Duodenal mucosa (tissue), 2 donors: Measurements from ENCODE around the gene CCDC97.

ENCODE experiments used
- H3K27ac ChIP-seq: one replicate; pipeline ENCODE4 v1.7.0; 2013; ENCODE audit warnings: low read depth, low read length
- H3K27me3 ChIP-seq, 2 donors: one replicate each; pipeline ENCODE4 v1.7.0; 2013; ENCODE audit warnings: low read length in 2 of 2, control low read depth in 1 of 2; ENCODE audit not compliant: insufficient read depth in 2 of 2, control insufficient read depth in 1 of 2
- H3K36me3 ChIP-seq, 2 donors: one replicate each; pipeline ENCODE4 v1.7.0; 2013; ENCODE audit warnings: low read length in 2 of 2, control low read depth in 1 of 2; ENCODE audit not compliant: insufficient read depth in 2 of 2, control insufficient read depth in 1 of 2
- H3K4me1 ChIP-seq, 2 donors: one replicate each; pipeline ENCODE4 v1.7.0; 2013; ENCODE audit warnings: low read length in 2 of 2, control low read depth in 1 of 2; ENCODE audit not compliant: insufficient read depth in 2 of 2, control insufficient read depth in 1 of 2
- H3K4me3 ChIP-seq, 2 donors: one replicate each; pipeline ENCODE4 v1.7.0; 2013; ENCODE audit warnings: low read length in 2 of 2, low read depth in 1 of 2
- H3K9ac ChIP-seq, 2 donors: one replicate each; pipeline ENCODE4 v1.7.0; 2013; ENCODE audit warnings: low read length in 2 of 2, low read depth in 1 of 2
- H3K9me3 ChIP-seq, 2 donors: one replicate each; pipeline ENCODE4 v1.7.0; 2013; ENCODE audit warnings: low read length in 2 of 2, control low read depth in 1 of 2; ENCODE audit not compliant: control insufficient read depth in 1 of 2

CCDC97 gene

DNA sequence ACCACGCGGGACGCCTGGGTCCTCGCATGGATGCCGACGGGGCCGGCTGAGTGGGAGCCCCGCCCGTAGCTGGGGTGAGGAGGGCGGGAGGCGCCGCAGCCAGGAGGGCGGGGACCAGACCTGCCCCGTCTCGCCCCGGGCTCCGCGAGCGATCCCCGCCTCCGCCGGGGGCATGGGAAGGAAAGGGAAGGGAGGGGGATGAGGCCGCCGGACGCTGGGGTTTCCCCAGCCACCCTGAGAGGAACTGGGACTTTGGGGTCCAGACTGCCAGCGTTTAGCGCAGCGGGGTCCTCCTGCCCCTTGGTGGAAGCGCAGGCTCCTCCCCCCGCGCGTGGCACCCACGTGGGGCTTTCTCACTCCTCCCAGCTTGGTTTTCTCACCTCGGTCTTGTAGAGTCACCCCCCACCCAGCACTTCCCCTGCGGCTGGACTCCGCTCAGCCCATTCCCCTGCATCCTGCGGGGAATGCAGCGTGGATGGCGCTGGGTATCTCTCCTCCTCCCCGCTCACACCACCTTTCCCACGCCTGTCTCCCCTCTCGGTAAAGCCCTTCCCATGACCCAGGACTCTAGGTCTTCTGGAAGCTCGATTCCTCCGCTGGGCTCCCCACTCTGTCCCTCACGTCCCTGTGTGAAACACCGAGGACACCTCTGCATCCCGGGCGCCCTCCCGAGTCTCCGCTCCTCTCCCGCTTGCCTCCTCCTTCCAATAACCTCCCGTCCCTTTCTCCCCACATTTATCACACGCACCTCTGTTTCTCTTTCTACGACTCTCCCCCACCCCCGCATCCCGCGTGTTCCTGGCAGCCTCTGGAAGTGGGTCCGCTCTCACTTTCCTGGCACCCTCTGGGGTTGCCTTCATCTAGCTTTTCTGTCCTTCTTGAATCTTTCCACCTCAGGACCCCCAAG lies 41.6 kb downstream of the CCDC97 start:
- H3K9me3 ChIP-seq, result no peaks in the 10 kb centered on the region
- H3K4me1 ChIP-seq, result peaks cover 7 to 45% of the 10 kb centered on the region in 2 donors
- H3K36me3 ChIP-seq, result peaks cover 0 to 4% of the 10 kb centered on the region in 2 donors
- H3K27me3 ChIP-seq, result peaks cover 4 to 25% of the 10 kb centered on the region in 2 donors
- H3K9ac ChIP-seq, result peak overlapping the region; percentile 61 to 74
- peak overlapping the region; percentile 41 for H3K27ac ChIP-seq
- peak overlapping the region; percentile 69 to 84 for H3K4me3 ChIP-seq

DNA sequence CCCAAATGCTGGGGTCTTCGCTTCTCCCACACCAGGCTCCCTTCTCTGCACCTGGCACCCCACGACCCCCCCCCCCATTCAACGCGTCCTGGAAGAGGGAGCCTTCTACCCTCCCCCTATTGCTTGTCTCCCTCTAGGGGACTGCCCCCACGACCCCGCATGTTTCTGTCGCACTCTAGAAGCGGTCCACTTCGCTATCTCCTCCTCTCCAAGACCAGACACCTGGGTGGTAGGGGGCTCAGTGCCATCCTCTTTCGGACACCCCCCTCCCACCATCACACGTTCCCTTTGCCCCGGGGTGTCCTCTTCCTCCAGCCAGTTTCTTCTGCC lies 42.3 kb downstream of the CCDC97 start:
- no peaks in the 10 kb centered on the region for H3K9me3 ChIP-seq
- H3K27ac ChIP-seq, result no peak overlapping the region
- peak overlapping the region; percentile 61 to 74 for H3K9ac ChIP-seq
- peak overlapping the region; percentile 69 to 84 for H3K4me3 ChIP-seq
- peaks cover 4 to 25% of the 10 kb centered on the region in 2 donors for H3K27me3 ChIP-seq
- H3K4me1 ChIP-seq, result peaks cover 7 to 45% of the 10 kb centered on the region in 2 donors
- H3K36me3 ChIP-seq, result peaks cover 0 to 4% of the 10 kb centered on the region in 2 donors

DNA sequence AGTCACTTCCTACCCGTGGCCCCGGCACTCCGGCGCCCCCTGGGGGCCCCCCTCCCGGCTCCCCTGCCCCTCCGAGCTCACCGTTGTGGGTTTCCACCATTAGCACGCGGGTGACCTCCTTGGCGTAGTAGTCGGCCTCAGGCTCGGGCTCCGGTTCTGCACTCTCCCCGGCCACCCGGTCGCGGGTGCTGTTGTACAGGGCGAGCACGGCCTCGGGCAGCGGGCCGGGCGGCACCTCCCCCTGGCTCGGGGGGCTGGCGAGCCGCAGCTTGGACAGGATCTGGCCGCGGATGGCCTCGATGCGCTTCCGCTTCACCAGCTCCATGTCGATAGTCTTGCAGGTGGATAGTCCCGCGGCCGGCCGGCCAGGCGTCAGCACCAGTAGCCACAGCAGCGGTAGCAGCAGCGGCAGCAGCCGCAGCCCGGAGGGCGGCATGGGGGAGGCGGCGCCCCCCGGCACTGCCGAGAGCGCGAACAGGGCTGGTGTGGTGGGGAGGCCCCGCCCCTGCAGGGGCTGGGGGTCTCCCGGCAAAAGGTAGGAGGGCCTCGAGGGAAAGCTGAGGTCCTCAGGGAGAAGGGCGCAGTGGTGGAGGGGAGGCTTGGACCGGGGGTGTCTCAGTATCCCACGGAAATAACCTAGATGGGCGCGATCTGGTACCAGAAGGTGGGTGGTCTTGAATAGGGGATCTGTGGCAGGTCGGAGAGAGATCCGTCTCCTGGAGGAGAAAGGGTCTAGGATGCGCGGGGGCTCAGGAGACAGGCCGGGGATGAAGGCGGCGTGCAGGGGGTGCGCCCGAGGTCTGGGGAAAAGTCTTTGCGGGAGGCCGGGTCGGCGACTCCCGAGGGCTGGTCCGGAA lies 42.9 kb downstream of the CCDC97 start:
- H3K27me3 ChIP-seq, result peaks cover 4 to 25% of the 10 kb centered on the region in 2 donors
- H3K36me3 ChIP-seq, result peaks cover 0 to 4% of the 10 kb centered on the region in 2 donors
- H3K4me1 ChIP-seq, result peaks cover 7 to 48% of the 10 kb centered on the region in 2 donors
- no peaks in the 10 kb centered on the region for H3K9me3 ChIP-seq
- H3K4me3 ChIP-seq, result peak overlapping the region; percentile 69 to 84
- H3K27ac ChIP-seq, result peak overlapping the region; percentile 67
- peak overlapping the region; percentile 70 to 74 for H3K9ac ChIP-seq

DNA sequence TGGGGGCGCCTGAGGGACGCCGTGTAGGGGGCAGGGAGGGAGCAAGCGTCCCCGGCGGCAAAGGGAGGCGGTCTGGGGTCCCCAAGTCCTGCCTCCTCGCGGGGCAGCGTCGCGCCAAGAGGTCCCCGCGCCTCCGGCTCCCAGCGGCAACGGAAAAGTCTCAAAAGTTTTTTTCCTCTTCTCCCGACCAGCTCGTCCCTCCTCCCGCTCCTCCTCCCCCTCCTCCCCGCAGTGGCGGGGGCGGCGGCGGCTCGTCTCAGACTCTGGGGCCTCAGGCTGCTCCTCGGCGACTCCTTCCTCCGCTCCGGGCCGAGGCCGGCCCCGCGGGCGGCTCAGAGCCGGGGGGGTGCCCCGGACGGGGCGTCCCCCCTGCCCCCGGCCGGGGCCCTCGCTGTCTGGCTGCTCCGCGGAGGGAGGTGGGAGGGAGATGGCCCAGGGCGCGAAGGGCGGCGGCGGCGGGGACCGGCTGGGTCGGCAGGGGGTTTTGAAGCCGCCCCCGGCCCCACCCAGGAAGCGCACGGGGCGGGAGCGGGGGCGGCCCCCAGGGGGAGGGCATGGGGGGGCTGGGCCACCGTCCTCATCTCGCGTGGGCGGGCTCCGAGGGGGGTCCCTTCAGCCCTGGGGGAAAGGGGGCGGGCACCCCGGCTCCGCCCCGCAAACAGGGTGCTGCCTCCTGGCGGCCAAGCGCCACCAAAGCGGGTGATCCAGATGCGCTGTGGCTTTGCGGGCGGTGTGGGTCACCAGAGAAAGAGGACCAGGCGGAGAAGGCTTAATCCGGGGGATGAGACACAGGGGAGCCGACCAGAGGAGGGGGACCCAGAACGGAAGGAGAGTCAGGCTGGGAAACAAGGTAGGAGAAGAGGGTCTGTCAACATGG lies 43.7 kb downstream of the CCDC97 start, which contains the start of gene TGFB1:
TSS of gene TGFB1 (minus strand) at position 457 of the 877 bp plus-strand sequence. CDS start 878 bp downstream, outside the sequence.
- Histone ChIP-seq H3K9me3 (no peaks in the 10 kb centered on the region), H3K36me3 (no peaks in the 10 kb centered on the region), H3K27ac (peak within 1 kb of the TSS; percentile 67), H3K4me3 (peak within 1 kb of the TSS; percentile 69 to 84), H3K9ac (peak within 1 kb of the TSS; percentile 70 to 74), H3K27me3 (peaks cover 4 to 25% of the 10 kb centered on the region in 2 donors), H3K4me1 (peaks cover 7 to 47% of the 10 kb centered on the region in 2 donors)

DNA sequence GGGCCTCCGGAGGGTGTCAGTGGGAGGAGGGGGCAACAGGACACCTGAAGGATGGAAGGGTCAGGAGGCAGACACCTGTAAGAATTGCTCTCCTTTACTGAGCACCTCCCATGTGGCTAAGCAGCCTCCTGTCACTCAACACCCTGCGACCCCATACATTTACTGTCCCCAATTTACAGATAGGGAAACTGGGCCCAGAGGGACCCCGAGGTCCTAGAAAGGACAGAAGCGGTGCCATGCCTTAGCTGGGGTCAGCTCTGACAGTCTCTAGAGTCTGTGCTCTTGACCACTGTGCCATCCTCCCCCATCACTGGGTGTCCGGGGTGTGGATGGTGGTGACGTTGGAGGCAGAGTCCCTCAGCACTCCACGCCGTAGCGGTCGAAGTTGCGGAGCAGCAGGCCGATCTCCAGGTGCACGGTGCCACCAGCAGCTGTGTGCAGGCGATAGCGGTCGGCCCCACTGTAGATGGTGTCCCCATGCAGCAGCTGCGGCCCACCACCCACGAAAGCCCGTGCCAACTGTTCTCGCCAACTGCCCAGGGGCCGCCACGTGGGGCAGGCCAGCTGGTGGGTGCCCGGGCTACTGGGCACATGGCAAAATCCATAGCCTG lies 44.5 kb downstream of the CCDC97 start:
- H3K36me3 ChIP-seq, result no peaks in the 10 kb centered on the region
- H3K27ac ChIP-seq, result no peak overlapping the region
- H3K4me1 ChIP-seq, result peaks cover 7 to 40% of the 10 kb centered on the region in 2 donors
- peak overlapping the region; percentile 6 to 44 for H3K4me3 ChIP-seq
- peaks cover 4 to 25% of the 10 kb centered on the region in 2 donors for H3K27me3 ChIP-seq
- no peaks in the 10 kb centered on the region for H3K9me3 ChIP-seq
- no peak overlapping the region for H3K9ac ChIP-seq

DNA sequence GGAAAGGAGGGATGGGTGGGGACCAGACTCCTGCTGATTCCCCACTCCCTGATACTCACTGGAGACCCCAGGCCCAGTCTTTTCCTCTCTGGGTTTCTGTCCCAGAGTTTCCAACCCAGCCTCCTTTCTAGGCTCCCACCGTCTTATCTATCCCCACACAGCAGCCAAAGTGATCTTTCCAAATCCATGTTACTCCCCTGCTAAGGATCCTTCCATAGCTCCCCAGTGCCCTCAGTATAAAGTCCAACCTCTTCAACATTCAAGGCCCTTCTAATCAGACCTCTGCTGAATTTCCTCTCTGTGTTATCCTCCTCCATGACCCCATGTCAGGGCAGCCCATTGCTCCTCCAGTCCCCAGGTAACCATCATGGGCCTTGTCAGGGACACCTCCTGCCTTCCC lies 45.1 kb downstream of the CCDC97 start:
- no peak overlapping the region for H3K27ac ChIP-seq
- peaks cover 4 to 23% of the 10 kb centered on the region in 2 donors for H3K27me3 ChIP-seq
- peaks cover 7 to 34% of the 10 kb centered on the region in 2 donors for H3K4me1 ChIP-seq
- no peaks in the 10 kb centered on the region for H3K36me3 ChIP-seq
- H3K9me3 ChIP-seq, result no peaks in the 10 kb centered on the region
- H3K4me3 ChIP-seq, result no peak overlapping the region
- no peak overlapping the region for H3K9ac ChIP-seq

DNA sequence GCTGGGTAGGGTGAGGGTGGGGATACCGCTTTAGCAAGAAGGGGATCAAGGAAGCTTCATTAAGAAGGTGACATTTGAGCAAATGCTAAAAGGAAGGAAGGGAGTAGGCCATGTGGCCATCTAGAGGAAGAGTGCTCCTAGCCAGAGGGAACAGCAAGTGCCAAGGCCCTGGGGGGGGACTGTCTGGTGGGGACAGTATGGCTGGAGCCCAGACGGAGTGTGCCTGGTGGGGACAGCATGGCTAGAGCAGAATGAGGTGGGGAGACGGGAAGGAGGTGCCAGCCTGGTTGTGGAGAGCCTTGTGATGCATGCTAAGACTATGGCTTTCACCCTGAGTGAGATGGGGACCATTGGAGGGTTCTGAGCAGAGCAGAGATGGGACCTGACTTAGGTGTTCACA lies 45.8 kb downstream of the CCDC97 start:
- Histone ChIP-seq H3K9me3 (no peaks in the 10 kb centered on the region), H3K9ac (no peak overlapping the region), H3K4me1 (peaks cover 3 to 31% of the 10 kb centered on the region in 2 donors), H3K36me3 (no peaks in the 10 kb centered on the region), H3K27me3 (peaks cover under 1 to 18% of the 10 kb centered on the region in 2 donors), H3K4me3 (no peak overlapping the region), H3K27ac (no peak overlapping the region)

DNA sequence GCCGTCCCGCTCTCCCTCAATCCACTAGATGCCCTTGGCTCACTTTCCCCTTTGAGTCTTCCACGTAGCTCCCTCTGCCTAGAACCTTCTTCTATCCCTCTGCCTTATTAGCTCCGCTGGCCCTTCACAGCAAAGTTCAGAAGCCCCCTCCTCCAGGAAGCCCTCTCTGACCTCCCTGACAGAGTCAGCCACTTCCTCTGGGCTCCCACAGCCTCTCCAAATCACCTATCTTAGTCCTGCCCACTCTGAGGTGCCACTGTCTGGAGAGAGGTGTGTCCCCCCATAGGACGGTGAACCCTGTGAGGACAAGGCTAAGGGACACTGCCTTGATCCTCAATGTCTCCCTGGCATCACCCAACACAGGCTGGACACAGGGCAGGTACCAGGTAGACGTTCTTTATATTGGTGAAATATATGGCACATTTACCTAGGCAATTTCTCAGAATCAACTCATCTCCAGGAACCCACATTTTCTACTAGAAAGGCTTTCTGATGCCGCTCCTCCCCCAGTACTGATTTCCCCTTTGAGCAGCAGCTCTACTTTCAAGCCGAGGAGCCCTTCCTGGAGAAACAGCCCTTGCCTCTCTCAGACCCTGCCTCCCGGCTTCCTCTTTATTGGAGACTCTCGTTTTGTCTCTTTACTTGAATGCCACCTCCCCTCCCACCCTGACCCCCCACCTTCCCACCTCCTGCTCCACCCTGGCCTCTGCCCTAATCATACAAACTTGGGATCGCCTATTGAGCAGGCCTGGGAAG lies 47.2 kb downstream of the CCDC97 start:
- H3K27ac ChIP-seq, result no peak overlapping the region
- H3K9me3 ChIP-seq, result no peaks in the 10 kb centered on the region
- no peaks in the 10 kb centered on the region for H3K36me3 ChIP-seq
- no peak overlapping the region for H3K4me3 ChIP-seq
- no peak overlapping the region for H3K9ac ChIP-seq
- peaks cover 0 to 18% of the 10 kb centered on the region in 2 donors for H3K4me1 ChIP-seq
- H3K27me3 ChIP-seq, result peaks cover 0 to 8% of the 10 kb centered on the region in 2 donors
